Neural crest cell (in vitro differentiated cells): ENCODE measurements around the gene DKKL1. TPM values are rescaled to one million over a fixed set of nuclear protein-coding genes. Genes with fewer than 3 reads are reported as not detected.

Experiments used
- DNase-seq: peaks from one replicate; pipeline ENCODE4 v3.0.0; 2021; ENCODE audit warnings: low read depth, mixed read lengths, low spot score
- H3K27ac Mint-ChIP-seq: one replicate; pipeline ENCODE4 v1.8.0; 2021; ENCODE audit warnings: mild to moderate bottlenecking, mixed read lengths; ENCODE audit not compliant: unreplicated experiment
- H3K27me3 Mint-ChIP-seq: 2 replicates; pipeline ENCODE4 v1.8.0; 2021; ENCODE audit warnings: low read depth, mild to moderate bottlenecking, mixed read lengths
- H3K36me3 Mint-ChIP-seq: 2 replicates; pipeline ENCODE4 v1.8.0; 2021; ENCODE audit warnings: low read depth, mild to moderate bottlenecking, mixed read lengths
- H3K4me1 Mint-ChIP-seq: 2 replicates; pipeline ENCODE4 v1.8.0; 2021; ENCODE audit warnings: mixed read lengths
- H3K4me3 Mint-ChIP-seq: one replicate; pipeline ENCODE4 v1.8.0; 2021; ENCODE audit warnings: mild to moderate bottlenecking, mixed read lengths
- H3K9me3 Mint-ChIP-seq: 2 replicates; pipeline ENCODE4 v1.8.0; 2021; ENCODE audit warnings: mixed read lengths
- CTCF ChIP-seq: fragments of 200-600 bp; sonication (generic); conservative IDR thresholded peaks from 2 replicates; pipeline ENCODE4 v1.5.0; 2021; ENCODE audit warnings: antibody characterized with exemption, mild to moderate bottlenecking
- total RNA-seq: library from RNA; stranded (reverse); gene quantifications from 2 replicates; pipeline ENCODE4 v1.2.1, GENCODE V29; 2021

The DKKL1 gene
- total RNA-seq, 1 donor from 2014 or later: 2.0 TPM

DNA sequence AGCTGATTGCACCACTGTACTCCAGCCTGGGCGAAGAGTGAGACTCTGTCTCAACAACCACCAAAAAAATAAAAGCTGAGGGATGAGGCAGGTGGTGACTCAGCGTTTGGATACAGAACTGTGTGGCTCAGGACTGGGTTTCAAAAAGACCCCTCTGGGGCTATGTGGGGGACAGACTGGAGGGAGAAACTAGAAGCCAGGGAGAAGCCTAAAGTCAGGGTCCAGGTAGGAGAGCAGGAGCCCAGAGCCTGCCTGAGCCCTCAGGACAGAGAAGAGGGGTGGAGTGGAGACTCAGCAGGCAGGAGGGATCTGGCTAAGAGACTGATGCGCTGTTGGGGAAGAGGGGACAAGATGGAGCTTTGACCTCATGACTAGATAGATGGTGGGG is 30.3 kb upstream of the DKKL1 start:
- no peak overlapping the region for H3K4me3 Mint-ChIP-seq
- DNase-seq: no peak
- peaks cover 17% of the 10 kb centered on the region for H3K36me3 Mint-ChIP-seq
- H3K4me1 Mint-ChIP-seq: peaks cover 29% of the 10 kb centered on the region
- TF ChIP-seq CTCF: no peak
- H3K9me3 Mint-ChIP-seq: no peaks in the 10 kb centered on the region
- H3K27me3 Mint-ChIP-seq: peaks cover 16% of the 10 kb centered on the region
- H3K27ac Mint-ChIP-seq: no peak overlapping the region

GRCh38 chr19:49333811-49334288 is 29.8 kb upstream of the DKKL1 start:
- peaks cover 33% of the 10 kb centered on the region for H3K4me1 Mint-ChIP-seq
- TF ChIP-seq CTCF: no peak
- no peaks in the 10 kb centered on the region for H3K9me3 Mint-ChIP-seq
- peak overlapping the region; percentile 62 for H3K27ac Mint-ChIP-seq
- H3K4me3 Mint-ChIP-seq: peak overlapping the region; percentile 61
- peaks cover 20% of the 10 kb centered on the region for H3K27me3 Mint-ChIP-seq
- H3K36me3 Mint-ChIP-seq: peaks cover 14% of the 10 kb centered on the region
- no peak for DNase-seq

DNA sequence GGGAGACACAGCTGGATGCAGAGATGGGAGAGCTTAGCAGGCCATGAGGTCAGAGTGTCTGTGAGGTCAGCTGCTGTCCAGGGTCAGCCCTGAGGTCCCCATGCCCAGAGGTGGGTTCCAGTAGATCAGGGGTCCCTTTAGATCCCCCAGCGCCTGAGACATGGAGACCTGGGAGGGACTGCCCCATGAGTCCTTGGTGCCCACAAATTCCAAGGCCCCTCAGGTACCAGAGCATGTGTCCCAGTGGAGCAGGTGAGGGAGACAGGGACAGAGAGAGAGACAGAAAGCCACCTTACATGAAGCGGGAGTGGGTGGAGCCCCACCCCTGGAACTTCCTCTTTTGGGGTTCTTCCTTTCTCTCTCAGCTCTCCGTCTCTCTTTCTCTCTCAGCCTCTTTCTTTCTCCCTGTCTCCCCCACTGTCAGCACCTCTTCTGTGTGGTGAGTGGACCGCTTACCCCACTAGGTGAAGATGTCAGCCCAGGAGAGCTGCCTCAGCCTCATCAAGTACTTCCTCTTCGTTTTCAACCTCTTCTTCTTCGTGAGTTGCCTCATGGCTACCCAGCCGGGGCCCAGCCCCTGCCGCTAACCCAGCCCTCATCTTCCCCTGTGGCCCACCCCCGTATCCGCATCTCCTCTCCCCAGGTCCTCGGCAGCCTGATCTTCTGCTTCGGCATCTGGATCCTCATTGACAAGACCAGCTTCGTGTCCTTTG is 28.4 kb upstream of the DKKL1 start, which contains the start of gene CD37:
CD37 (plus strand) TSS at position 336 of the 713 bp plus-strand sequence; CDS start at position 471, 135 bp downstream.
- Mint-ChIP-seq H3K27ac (peak within 1 kb of the TSS; percentile 89), H3K27me3 (peaks cover 24% of the 10 kb centered on the region), H3K4me1 (peaks cover 39% of the 10 kb centered on the region), H3K4me3 (peak within 1 kb of the TSS; percentile 61), H3K9me3 (peaks cover under 1% of the 10 kb centered on the region), H3K36me3 (peaks cover 10% of the 10 kb centered on the region)
- no peak for DNase-seq
- TF ChIP-seq CTCF: no peak

GRCh38 chr19:49335784-49336481 is 27.7 kb upstream of the DKKL1 start:
- H3K36me3 Mint-ChIP-seq: peaks cover 12% of the 10 kb centered on the region

More at GRCh38 chr19:49335784-49336481, 27.7 kb upstream of the DKKL1 start:
- H3K4me1 Mint-ChIP-seq: peaks cover 43% of the 10 kb centered on the region
- no peak for TF ChIP-seq CTCF
- H3K4me3 Mint-ChIP-seq: peak overlapping the region; percentile 43
- DNase-seq: no peak
- peak overlapping the region; percentile 89 for H3K27ac Mint-ChIP-seq
- H3K9me3 Mint-ChIP-seq: peaks cover 3% of the 10 kb centered on the region
- H3K27me3 Mint-ChIP-seq: peaks cover 24% of the 10 kb centered on the region
